Renal cortex interstitium (tissue), 11 donors: ENCODE measurements around the gene ZBTB40. TPM values are rescaled to one million over a fixed set of nuclear protein-coding genes. Genes with fewer than 3 reads are reported as not detected.

Experiments used
- DNase-seq, 11 donors: peaks; one replicate each; pipeline ENCODE4 v3.0.0-alpha.2; 2013; ENCODE audit warnings: low read depth in 9 of 11, low spot score in 4 of 11; ENCODE audit errors: extremely low read depth in 1 of 11
- polyA plus RNA-seq, 3 donors: library from polyadenylated mRNA; unstranded; fragments of 120-200 nt; gene quantifications; one replicate each; pipeline ENCODE4 v1.2.1, GENCODE V29; 2013; ENCODE audit not compliant: insufficient read length in 3 of 3

ZBTB40 gene
- polyA plus RNA-seq, 3 donors, result 18.7 to 19.8 (median 19.6) TPM

DNA sequence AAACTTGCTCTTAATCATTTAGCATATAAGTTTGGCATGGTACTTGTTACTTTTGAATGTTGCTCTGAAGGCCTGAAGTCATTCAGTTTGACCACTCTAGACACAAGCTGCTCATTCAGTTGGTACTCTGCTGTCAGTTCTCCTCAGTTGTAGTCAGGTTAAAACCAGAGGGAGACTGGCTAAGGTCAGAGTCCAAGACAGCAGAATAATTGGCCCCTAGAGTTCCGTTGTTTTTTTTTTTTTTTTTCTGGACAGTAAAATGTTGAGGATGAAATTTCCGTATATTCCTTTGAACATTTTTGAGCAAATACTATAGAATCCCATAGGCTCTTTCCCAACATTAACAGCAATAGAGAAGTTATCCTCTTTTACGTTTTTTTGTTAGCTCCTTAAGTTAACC is 9.4 kb downstream of the ZBTB40 start:
- DNase-seq, result no peak

- no peak for DNase-seq
Observed at GRCh38 chr1:22461678-22462527, 10.3 kb downstream of the ZBTB40 start.

DNA sequence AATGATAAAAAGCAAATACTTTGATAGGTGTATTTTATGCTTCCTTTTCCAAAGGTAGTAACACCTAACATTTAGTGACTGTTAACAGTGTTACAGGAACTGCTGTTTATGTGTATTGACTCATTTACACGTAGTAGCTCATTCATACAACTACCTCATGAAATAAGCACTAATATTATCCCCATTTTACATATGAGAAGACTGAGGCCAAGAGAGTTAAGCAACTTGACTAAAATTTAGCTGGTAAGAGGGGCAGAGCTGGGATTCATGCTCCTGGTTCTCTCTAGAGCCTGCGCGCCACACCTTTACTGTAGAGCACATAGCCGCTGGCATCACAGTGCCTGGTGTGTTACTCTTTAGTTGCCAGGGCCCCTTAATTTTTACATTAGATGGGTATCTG is 11.3 kb downstream of the ZBTB40 start:
- no peak for DNase-seq

DNA sequence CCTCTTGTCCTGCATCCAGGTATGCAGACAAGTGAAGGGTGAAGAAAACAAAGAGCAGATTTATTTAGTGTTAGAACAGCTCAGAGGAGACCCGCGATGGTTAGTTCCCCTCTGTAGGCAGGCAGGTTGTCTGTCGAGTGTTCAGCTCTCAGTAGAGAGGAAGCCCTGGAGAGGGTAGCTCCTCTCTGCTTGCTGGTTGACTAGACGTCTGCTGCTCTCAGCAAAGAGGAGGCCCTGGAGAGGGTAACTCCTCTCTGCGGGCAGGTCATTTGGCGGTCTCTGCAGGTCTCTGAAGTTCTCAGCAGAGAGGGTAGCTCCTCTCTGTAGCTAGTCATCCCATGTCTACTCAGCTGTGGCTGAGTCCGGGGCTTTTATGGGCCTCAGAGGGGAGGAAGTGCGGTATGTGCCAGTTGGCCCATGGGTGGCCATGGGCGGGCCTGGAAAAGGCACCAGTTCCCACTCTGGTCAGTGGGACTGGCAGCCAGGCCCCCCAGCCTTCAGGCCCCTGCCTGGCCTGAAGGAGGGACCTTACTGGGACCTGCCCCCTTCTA is 13.4 kb downstream of the ZBTB40 start:
- DNase-seq, result no peak

DNA sequence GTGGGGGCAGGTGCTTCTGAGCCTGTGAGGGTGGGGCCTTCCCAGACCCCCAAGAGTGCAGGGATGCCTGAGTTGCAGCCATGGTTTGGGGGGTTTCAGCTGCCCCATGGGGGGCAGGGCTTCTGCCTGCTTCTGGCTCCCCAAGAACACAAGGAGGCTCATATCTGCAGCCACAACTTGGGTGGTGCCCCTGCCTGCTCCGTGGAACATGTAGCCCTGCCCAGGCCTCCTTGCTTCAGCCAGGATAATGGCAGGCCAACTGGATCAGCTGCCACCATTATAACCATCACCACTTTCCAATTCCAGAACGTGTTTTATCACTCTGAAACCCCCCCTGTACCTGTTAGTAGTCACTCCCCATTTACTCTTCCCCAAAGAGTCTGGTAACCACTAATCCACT is 14.0 kb downstream of the ZBTB40 start:
- DNase-seq, result no peak

DNA sequence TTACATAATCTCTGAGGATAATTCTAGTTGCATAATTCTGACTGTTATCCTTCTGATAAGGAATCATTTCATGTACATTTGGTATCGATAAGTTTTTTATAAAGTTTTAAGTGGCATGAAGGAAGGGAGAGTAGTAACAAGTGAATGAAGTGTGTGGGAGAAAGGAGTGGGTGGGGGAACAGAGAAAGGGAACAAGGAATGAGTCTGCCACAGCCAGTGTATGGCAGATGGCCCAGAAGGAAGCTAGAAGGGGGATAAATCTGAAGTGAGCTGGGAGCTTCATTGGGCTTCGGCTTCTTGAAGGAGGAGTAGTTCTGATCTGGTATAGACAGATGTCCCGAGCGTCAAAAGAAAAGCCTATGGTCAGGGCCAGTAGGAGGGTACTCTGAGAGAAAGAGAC is 18.6 kb downstream of the ZBTB40 start:
- DNase-seq, result no peak

DNA sequence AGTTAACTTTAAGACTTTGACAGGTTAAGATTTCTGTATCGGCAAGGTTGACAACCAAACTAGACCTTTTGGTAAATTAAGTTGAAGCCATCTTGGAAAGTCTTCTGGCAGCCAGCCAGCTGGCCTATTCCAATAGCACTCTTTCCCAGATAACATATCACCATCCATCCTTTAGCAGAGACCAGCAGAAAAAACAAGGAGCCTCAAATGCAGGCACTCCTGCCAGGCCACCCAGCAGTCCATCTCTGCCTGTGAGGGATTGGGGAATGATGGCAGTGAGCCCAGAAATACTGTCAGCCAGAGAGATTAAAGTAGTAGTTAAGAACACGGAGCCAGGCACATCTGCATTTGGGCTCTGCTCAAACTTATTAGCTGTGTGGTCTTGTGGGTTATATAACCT is 19.4 kb downstream of the ZBTB40 start:
- DNase-seq, result no peak

DNA sequence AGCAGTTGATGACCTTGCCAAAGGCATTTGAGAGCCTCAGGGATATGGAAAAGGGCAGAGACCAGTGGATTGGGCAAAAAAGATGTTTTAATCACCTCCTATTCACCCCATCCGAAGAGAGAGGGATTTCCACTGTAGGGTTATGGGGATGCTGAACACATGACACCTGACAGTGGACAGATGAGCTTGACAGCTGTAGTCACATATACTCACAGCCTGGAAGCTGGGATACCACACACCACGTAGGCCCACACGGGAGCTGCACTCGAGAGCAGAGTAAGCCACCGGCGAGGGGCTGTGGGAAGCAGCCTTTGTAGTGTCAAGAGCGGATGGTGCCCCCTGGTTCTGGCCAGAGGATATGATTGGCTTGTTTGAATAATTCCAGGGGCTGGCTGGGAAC is 20.0 kb downstream of the ZBTB40 start:
- DNase-seq, result no peak

GRCh38 chr1:22472596-22472995 is 20.9 kb downstream of the ZBTB40 start:
- no peak for DNase-seq

- DNase-seq, result no peak
Observed at GRCh38 chr1:22473952-22474351, 22.3 kb downstream of the ZBTB40 start.

GRCh38 chr1:22476566-22476965 is 24.9 kb downstream of the ZBTB40 start:
- no peak for DNase-seq

DNA sequence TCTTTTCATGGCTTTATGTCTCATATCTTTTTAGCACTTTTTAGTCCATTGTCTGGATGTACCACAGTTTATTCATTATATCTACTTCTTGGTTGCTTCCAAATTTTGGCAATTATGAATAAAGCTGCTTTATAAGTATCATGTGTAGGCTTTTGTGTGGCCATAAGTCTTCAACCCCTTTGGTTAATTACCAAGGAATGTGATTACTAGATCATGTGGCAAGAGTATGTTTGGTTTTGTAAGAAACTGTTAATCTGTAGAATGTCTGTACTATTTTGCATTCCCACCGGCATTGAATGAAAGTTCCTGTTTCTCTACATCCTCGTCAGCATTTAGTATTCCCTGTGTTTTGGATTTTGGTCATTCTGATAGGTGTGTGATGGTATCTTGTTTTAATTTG is 31.5 kb downstream of the ZBTB40 start:
- DNase-seq, result no peak

DNA sequence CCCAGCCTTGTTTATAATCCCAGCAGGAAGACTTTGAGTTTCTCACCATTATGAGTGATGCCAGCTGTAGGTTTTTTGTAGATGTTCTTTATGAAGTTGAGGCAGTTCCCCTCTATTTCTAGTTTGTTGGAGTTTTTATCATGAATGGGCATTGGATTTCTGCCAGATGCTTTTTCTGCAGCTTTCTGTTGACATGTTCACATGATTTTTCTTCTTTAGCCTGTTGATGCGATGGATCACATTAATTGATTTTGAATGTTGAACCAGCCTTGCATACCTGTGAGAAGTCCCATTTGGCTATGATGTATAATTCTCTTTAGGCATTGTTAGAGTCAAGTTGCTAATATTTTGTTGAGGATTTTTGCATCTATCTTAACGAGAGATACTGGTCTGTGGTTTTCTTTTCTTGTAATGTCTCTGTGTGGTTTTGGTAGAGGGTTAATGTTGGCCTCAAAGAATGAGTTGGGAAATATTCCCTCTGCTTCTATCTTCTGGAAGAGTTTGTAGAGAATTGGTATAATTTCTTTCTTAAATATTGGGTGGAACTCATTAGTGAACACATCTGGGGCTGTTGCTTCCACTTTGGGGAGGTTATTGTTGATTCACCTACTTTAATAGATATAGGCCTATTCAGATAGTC is 33.2 kb downstream of the ZBTB40 start:
- DNase-seq, result no peak

GRCh38 chr1:22485431-22485830 is 33.8 kb downstream of the ZBTB40 start:
- no peak for DNase-seq

GRCh38 chr1:22487781-22488180 is 36.1 kb downstream of the ZBTB40 start:
- DNase-seq, result no peak

DNA sequence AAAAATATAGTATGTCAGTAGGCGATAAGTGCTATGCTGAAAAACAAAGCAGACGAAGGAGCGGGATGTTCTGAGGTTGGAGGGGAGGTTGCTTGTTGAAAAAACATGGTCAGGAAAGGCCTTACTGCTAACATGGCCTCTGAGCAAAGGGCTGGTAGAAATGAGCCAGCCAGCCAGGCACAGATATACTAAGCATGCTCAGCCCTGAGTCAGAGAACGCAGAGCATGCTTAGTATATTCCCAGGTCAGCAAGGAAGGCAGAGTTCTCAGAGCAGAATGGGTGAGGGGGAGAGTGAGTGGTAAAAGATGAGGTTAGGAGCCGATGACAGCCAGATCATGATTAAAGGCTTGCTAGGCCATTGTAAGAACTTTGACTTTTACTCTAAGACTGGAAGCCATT is 36.7 kb downstream of the ZBTB40 start:
- DNase-seq, result no peak

DNA sequence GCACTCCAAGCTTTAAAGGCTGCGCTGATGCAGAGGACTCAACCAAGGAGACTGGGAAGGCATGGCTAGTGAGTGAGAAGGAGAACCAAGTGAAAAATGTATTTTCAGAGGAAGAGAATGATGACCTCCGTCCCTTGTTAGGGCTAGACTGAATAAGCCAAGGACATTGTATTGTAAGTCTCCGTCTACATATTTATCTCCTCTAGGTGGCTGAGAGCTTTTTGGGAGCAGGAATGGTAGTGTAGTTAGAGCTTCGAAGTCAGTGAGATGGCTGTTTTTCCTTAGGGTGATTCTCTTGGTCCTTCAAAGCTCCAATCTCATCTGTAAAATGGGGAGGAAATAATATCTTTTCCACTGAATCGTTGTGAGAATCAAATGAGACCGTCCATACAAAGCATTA is 37.6 kb downstream of the ZBTB40 start:
- DNase-seq, result no peak

GRCh38 chr1:22489823-22490222 is 38.2 kb downstream of the ZBTB40 start:
- no peak for DNase-seq

- no peak for DNase-seq
Observed at GRCh38 chr1:22490309-22490708, 38.7 kb downstream of the ZBTB40 start.

DNA sequence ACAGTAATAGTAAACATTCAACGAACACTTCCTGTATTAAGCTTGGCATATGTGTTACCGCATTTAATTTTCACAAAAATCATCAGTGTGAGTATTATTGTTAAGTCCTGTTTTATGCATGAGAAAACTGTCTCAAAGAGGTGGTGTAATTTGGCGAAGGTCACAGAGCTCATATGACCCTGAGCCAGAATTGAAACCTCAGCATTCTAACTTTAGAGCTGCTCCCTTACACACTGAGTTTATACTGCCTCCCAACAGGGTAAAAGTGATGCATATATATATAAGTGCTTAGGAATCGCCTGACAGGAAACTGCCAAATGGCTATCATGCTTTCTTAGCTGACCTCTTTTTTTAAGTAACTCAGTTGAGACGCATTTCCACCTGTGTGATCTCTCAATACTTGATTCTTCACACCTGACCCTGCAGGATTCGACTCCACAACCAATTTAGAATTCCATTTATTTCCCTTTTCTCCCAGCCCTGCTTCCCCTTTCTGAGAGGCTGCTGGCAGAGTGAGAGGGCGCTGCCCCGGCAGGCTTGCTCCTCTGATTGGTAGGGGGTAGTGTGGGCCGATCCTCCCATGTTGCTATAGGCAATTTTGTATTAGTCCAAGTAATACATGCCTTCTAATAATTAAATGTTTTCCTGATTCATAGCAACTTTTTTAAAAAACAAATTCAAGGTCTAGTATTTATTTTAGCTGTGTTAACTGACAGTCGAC is 40.5 kb downstream of the ZBTB40 start:
- DNase-seq, result no peak
